HepG2 (cell line): ENCODE data around the gene CIAO2A. TPM values are rescaled to one million over a fixed set of nuclear protein-coding genes. Genes with fewer than 3 reads are reported as not detected.

ENCODE experiments used
- ATAC-seq: fragments of 200-7000 bp; cut with Tn5 transposase; 3 replicates; pipeline ENCODE4 v1.9.1; 2020; ENCODE audit warnings: mild to moderate bottlenecking, moderate library complexity
- BruUV-seq: library from RNA; stranded (reverse); fragments of 400-500 nt; replicated peaks from 2 replicates; lab custom pipeline; 2021; lab: Mats Ljungman, UMichigan
- CTCF ChIA-PET: fragments of 300-600 bp; formaldehyde crosslinking; extraction: SDS; loops from one replicate; lab custom pipeline; 2021; ENCODE audit warnings: low total read pairs, inconsistent platforms, low intra/inter-chr PET ratio; lab: Yijun Ruan, JAX
- POLR2A ChIA-PET: fragments of 350-600 bp; sonication (Branson Sonifier 250); formaldehyde crosslinking; loops from one replicate; lab custom pipeline; 2020; ENCODE audit warnings: antibody characterized with exemption, inconsistent platforms; lab: Yijun Ruan, JAX
- DNase-seq: peaks from one replicate; pipeline ENCODE4 v3.0.0-alpha.2; 2015; ENCODE audit warnings: low spot score
- FAIRE-seq: peaks from 3 replicates; lab custom pipeline; 2011; peaks lifted over from hg19 to GRCh38; lab: Jason Lieb, UNC
- H2AFZ ChIP-seq: one replicate; pipeline ENCODE4 v1.6.1; 2011; ENCODE audit warnings: low read length, inconsistent platforms
- H3K27ac ChIP-seq: fragments of 300-600 bp; 3 replicates; pipeline ENCODE4 v1.8.0; 2011; ENCODE audit warnings: mixed run types, mild to moderate bottlenecking, mixed read lengths, low read length, inconsistent platforms; ENCODE audit not compliant: insufficient read depth; ENCODE audit errors: extremely low read length
- H3K27me3 ChIP-seq, 2 experiments: fragments of 200-600 bp in 1 of 2; 2 replicates in 1 of 2; 3 replicates in 1 of 2; pipeline versions ENCODE4 v1.6.0 to v1.8.0; 2011; ENCODE audit warnings: low read length in 2 of 2, mild to moderate bottlenecking in 2 of 2, moderate library complexity in 2 of 2, inconsistent platforms in 1 of 2; ENCODE audit not compliant: insufficient read depth in 2 of 2, control insufficient read depth in 1 of 2
- H3K36me3 ChIP-seq, 2 experiments: fragments of 200-600 bp in 1 of 2; replicated peaks in 1 of 2; 2 replicates in 1 of 2; 3 replicates in 1 of 2; pipeline versions ENCODE4 v1.5.1 to v1.8.0; 2011; ENCODE audit warnings: low read length in 2 of 2, inconsistent platforms in 1 of 2; ENCODE audit not compliant: insufficient read depth in 2 of 2, control insufficient read depth in 1 of 2
- H3K4me1 ChIP-seq: 2 replicates; pipeline ENCODE4 v1.5.1; 2012; ENCODE audit warnings: low read length, inconsistent platforms; ENCODE audit not compliant: insufficient read depth
- H3K4me2 ChIP-seq: 2 replicates; pipeline ENCODE4 v1.6.0; 2011; ENCODE audit warnings: low read depth, low read length, inconsistent platforms
- H3K4me3 ChIP-seq, 3 experiments: fragments of 200-600 bp in 1 of 3; sonication (generic), shearing (Covaris generic) in 1 of 3; replicated peaks in 1 of 3; 2 replicates each; pipeline ENCODE4 v1.5.1; 2011 to 2016; ENCODE audit warnings: low read length in 3 of 3, inconsistent platforms in 2 of 3, low read depth in 2 of 3, mild to moderate bottlenecking in 2 of 3, control low read depth in 1 of 3, mixed read lengths in 1 of 3; ENCODE audit not compliant: insufficient read depth in 1 of 3
- H3K79me2 ChIP-seq: one replicate; pipeline ENCODE4 v1.6.1; 2011; ENCODE audit warnings: low read length, inconsistent platforms; ENCODE audit not compliant: insufficient read depth
- H3K9ac ChIP-seq: 2 replicates; pipeline ENCODE4 v1.6.0; 2011; ENCODE audit warnings: mild to moderate bottlenecking, low read depth, low read length, inconsistent platforms; ENCODE audit not compliant: insufficient read depth
- H3K9me3 ChIP-seq: 2 replicates; pipeline ENCODE4 v1.5.1; 2012; ENCODE audit warnings: mild to moderate bottlenecking, low read length
- H4K20me1 ChIP-seq: 2 replicates; pipeline ENCODE4 v1.6.0; 2011; ENCODE audit warnings: inconsistent platforms, mild to moderate bottlenecking, low read length, moderate library complexity; ENCODE audit not compliant: insufficient read depth
- ATF3 ChIP-seq: sonication (generic); formaldehyde crosslinking; IDR thresholded peaks from 2 replicates; pipeline ENCODE4 v1.4.0; 2020; ENCODE audit warnings: missing genetic modification reagents
- FOXA1 ChIP-seq, 2 experiments: fragments of 450-650 bp in 1 of 2; sonication (generic) in 1 of 2; formaldehyde crosslinking in 1 of 2; IDR thresholded peaks; 2 replicates each; pipeline versions ENCODE4 v1.4.0 to v1.6.1; 2016 to 2020; ENCODE audit warnings: missing genetic modification reagents in 1 of 2
- KLF9 ChIP-seq: IDR thresholded peaks from 2 replicates; pipeline ENCODE4 v1.6.1; 2016; ENCODE audit warnings: low read depth
- POGZ ChIP-seq: sonication (generic); formaldehyde crosslinking; IDR thresholded peaks from 2 replicates; pipeline ENCODE4 v1.4.0; 2020; ENCODE audit warnings: mild to moderate bottlenecking, missing genetic modification reagents
- PRPF4 ChIP-seq: fragments of 200-400 bp; formaldehyde crosslinking; IDR thresholded peaks from 2 replicates; pipeline ENCODE4 v1.6.1; 2016; ENCODE audit warnings: low read length, low read depth; ENCODE audit not compliant: poor library complexity, severe bottlenecking
- SMYD3 ChIP-seq: sonication (generic); formaldehyde crosslinking; IDR thresholded peaks from 2 replicates; pipeline ENCODE4 v1.8.1; 2023; ENCODE audit warnings: mild to moderate bottlenecking, missing genetic modification reagents
- SNAI1 ChIP-seq: sonication (generic); formaldehyde crosslinking; IDR thresholded peaks from 2 replicates; pipeline ENCODE4 v1.5.0; 2020; ENCODE audit warnings: mild to moderate bottlenecking, missing genetic modification reagents, borderline replicate concordance
- ZBTB43 ChIP-seq: sonication (generic); formaldehyde crosslinking; conservative IDR thresholded peaks from 2 replicates; pipeline ENCODE4 v1.4.0; 2020; ENCODE audit warnings: missing genetic modification reagents
- ZEB1 ChIP-seq: IDR thresholded peaks from 2 replicates; pipeline ENCODE4 v1.6.1; 2012; ENCODE audit warnings: mild to moderate bottlenecking, low read depth, inconsistent platforms; ENCODE audit not compliant: insufficient replicate concordance
- ZMYM2 ChIP-seq: sonication (generic); formaldehyde crosslinking; IDR thresholded peaks from 2 replicates; pipeline ENCODE4 v1.8.0; 2022; ENCODE audit warnings: mild to moderate bottlenecking, missing genetic modification reagents
- ZNF607 ChIP-seq: sonication (generic); formaldehyde crosslinking; IDR thresholded peaks from 2 replicates; pipeline ENCODE4 v1.5.1; 2020; ENCODE audit warnings: missing genetic modification reagents, mild to moderate bottlenecking, borderline replicate concordance
- ZNF709 ChIP-seq: sonication (generic); formaldehyde crosslinking; IDR thresholded peaks from 2 replicates; pipeline ENCODE4 v1.5.0; 2020; ENCODE audit warnings: mild to moderate bottlenecking, missing genetic modification reagents
- WGBS: methylation state at CpG from one replicate; pipeline ENCODE4 v1.1.6; 2017; ENCODE audit warnings: low lambda C conversion rate; 5-methylcytosine and 5-hydroxymethylcytosine counted together
- in situ Hi-C: cut with HindIII; loops from 2 replicates; pipeline ENCODE4 v1.10.0; 2017; ENCODE audit warnings: low pct_unique_long_range_greater_than_20kb; ENCODE audit not compliant: extremely low pct_ligation_motif_present
- intact Hi-C: fragments of 100-400 bp; cut with micrococcal nuclease; formaldehyde crosslinking; loops from one replicate; pipeline ENCODE4 v1.10.0; 2022; ENCODE audit not compliant: unreplicated experiment
- polyA plus RNA-seq, 8 experiments: library from polyadenylated mRNA; depleted of rRNA in 3 of 8; stranded (reverse) in 7 of 8; unstranded in 1 of 8; fragments of >200 nt; fragmentation: Illumina TruSeq in 4 of 8; extraction: Trizol in 4 of 8; gene quantifications; 2 replicates each; pipeline versions ENCODE4 v1.2.1 to v1.2.3, GENCODE V29; 2011 to 2016; ENCODE audit warnings: low read depth in 4 of 8, missing spikeins in 1 of 8, mixed read lengths in 1 of 8; ENCODE audit not compliant: insufficient read depth in 1 of 8
- total RNA-seq, 5 experiments: library from RNA; depleted of rRNA; stranded (reverse); fragments of >200 nt; fragmentation: Illumina TruSeq; extraction: Trizol; gene quantifications; 2 replicates each; pipeline ENCODE4 v1.2.3, GENCODE V29; 2016; ENCODE audit warnings: low read depth in 1 of 5

The CIAO2A gene
- total and polyA plus RNA-seq, 2 of the 13 experiments (the other 11 are each of a cell fraction or from before 2014, with no cell fraction given), result 83.0 to 100 TPM

- H3K4me2 ChIP-seq, result no peak overlapping the region
- no peaks in the 10 kb centered on the region for H3K4me1 ChIP-seq
- no peaks in the 10 kb centered on the region for H3K79me2 ChIP-seq
- no peak for DNase-seq
- 96% methylated on average over 6 of the region's 7 CpGs for WGBS
- FAIRE-seq, result no peak
- no peak overlapping the region for H3K4me3 ChIP-seq
- TF ChIP-seq ZBTB43 (no peak), POGZ (CRISPR knock-in tag) (no peak), PRPF4 (no peak), ZNF607 (no peak), SNAI1 (CRISPR knock-in tag) (no peak), ZMYM2 (CRISPR knock-in tag) (no peak), ZNF709 (no peak), ATF3 (no peak), FOXA1 (IDR thresholded peaks at IDR 0.05) (no peak), FOXA1 (CRISPR knock-in tag; IDR thresholded peaks at IDR 0.05) (no peak), KLF9 (CRISPR knock-in tag) (no peak), SMYD3 (no peak), ZEB1 (no peak)
- intact Hi-C loops, result no loop called here
- no peaks in the 10 kb centered on the region for H3K9me3 ChIP-seq
- no peak overlapping the region for H3K9ac ChIP-seq
- no peaks in the 10 kb centered on the region for H3K27me3 ChIP-seq
- no TSS peak for BruUV-seq
- CTCF ChIA-PET, result no interaction called here
- H3K36me3 ChIP-seq, result peaks cover 37 to 88% of the 10 kb centered on the region in 2 experiments
- no peaks in the 10 kb centered on the region for H4K20me1 ChIP-seq
- in situ Hi-C loops, result no loop called here
- ATAC-seq, result no peak
- POLR2A ChIA-PET, result interaction anchor here (1.1 kb wide), 1 partner anchor 20 kb away, joined by 4 read pairs; no protein-coding TSS in a partner anchor
- H2AFZ ChIP-seq, result no peak overlapping the region
- H3K27ac ChIP-seq, result no peak overlapping the region
These were observed 37.9 kb upstream of the CIAO2A start for GRCh38 chr15:64131547-64131946.
